Activated T-helper 1 cell treated with anti-CD3 and anti-CD28 coated beads, Interleukin-12 subunit alpha, Interleukin-12 subunit beta, Interleukin-2, Interleukin-4 antibody, amounts not matched to agents 30 ng/mL and 10 ng/mL and 1 ng/mL, durations not matched to agents 14 hours and 24 hours and 36 hours (primary cell): ENCODE measurements around the gene ZBTB16. TPM values are rescaled to one million over a fixed set of nuclear protein-coding genes. Genes with fewer than 3 reads are reported as not detected.

Source experiments
- DNase-seq: peaks from one replicate; pipeline ENCODE4 v3.0.0; 2021; ENCODE audit warnings: low spot score
- H3K27ac Mint-ChIP-seq: one replicate; pipeline ENCODE4 v1.8.0; 2021; ENCODE audit warnings: mild to moderate bottlenecking, mixed read lengths
- H3K27me3 Mint-ChIP-seq: one replicate; pipeline ENCODE4 v1.8.0; 2022; ENCODE audit warnings: mild to moderate bottlenecking, moderate library complexity, mixed read lengths; ENCODE audit not compliant: insufficient read depth
- H3K36me3 Mint-ChIP-seq: one replicate; pipeline ENCODE4 v1.8.0; 2021; ENCODE audit warnings: low read depth, mixed read lengths
- H3K4me1 Mint-ChIP-seq: one replicate; pipeline ENCODE4 v1.8.0; 2021; ENCODE audit warnings: low read depth, mixed read lengths
- H3K4me3 Mint-ChIP-seq: one replicate; pipeline ENCODE4 v1.8.0; 2021; ENCODE audit warnings: mild to moderate bottlenecking, moderate library complexity, mixed read lengths
- H3K9me3 Mint-ChIP-seq: one replicate; pipeline ENCODE4 v1.8.0; 2021; ENCODE audit warnings: mixed read lengths
- intact Hi-C: fragments of 100-400 bp; cut with micrococcal nuclease; formaldehyde crosslinking; loops from one replicate; pipeline ENCODE4 v1.15.1; 2024
- total RNA-seq: library from RNA; stranded (reverse); gene quantifications from 2 replicates; pipeline ENCODE4 v1.2.3, GENCODE V29; 2022

Gene ZBTB16
- total RNA-seq, 1 donor from 2014 or later = 3.4 TPM

DNA sequence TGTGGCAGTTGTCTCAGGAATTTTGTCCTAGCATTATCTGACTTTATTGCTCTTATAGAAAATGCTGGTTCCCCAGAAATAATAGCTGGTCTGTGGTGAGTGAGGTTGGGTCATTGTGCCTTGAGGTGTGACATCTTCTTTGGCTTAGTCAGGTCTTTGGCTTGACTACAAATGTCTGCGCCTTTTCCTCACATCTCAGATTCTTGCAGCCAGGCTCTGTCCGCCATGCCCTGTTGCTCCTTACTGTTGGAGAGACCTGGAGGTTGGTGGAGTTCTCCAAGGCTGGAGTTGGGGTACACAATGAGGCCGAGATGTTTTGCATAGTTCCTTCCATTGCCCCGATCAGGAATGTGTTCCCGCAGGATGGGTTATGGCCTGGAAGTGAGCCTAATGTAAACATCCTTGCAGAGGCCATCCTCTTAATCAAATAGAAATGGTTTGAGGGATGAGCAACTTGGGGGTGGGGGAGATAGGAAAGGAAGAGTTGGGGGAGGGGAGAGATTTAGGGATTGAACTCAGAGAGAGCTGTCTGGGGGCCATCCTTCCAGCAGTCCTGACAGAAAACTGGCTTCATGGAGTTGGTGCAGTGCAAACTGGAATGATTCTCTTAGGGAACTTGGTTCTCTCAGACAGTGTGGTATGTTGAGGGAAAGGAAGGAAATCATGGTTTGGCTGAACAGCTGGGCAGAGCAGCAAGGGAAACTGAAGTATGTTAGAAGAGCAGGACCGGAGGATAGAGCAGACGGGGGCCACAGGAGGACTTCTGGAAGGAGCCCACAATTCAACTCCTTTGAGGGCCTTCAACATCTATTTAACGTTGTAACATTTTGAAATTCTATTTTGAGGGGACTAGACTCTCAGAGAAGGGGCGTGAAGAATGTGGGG, 49.9 kb downstream of the ZBTB16 start:
- intact Hi-C loops = no loop called here
- Mint-ChIP-seq H3K36me3 (no peaks in the 10 kb centered on the region), H3K4me1 (peaks cover 8% of the 10 kb centered on the region), H3K27ac (no peak overlapping the region), H3K9me3 (no peaks in the 10 kb centered on the region), H3K27me3 (peaks cover 37% of the 10 kb centered on the region), H3K4me3 (no peak overlapping the region)
- DNase-seq = no peak

DNA sequence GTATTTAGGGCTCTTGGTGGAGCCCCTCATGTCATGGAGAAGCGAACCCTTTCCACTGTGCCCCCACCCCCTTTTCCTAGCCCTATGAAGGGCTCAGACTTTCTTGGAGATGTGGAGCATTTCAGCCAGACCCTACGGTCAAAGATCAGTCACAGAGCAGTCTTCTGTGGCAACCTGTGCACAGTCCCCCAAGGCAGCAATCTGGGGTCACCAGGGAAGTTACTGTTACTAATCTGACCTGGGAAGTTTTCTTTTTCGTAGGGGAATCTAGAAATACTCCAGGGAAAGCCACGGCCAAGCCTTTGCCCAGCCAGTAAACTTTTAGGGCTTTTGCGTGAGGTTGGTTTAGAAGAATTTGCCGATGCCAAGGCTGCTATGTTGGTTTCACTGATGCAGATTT, 50.6 kb downstream of the ZBTB16 start:
- no peak for DNase-seq
- intact Hi-C loops = no loop called here

DNA sequence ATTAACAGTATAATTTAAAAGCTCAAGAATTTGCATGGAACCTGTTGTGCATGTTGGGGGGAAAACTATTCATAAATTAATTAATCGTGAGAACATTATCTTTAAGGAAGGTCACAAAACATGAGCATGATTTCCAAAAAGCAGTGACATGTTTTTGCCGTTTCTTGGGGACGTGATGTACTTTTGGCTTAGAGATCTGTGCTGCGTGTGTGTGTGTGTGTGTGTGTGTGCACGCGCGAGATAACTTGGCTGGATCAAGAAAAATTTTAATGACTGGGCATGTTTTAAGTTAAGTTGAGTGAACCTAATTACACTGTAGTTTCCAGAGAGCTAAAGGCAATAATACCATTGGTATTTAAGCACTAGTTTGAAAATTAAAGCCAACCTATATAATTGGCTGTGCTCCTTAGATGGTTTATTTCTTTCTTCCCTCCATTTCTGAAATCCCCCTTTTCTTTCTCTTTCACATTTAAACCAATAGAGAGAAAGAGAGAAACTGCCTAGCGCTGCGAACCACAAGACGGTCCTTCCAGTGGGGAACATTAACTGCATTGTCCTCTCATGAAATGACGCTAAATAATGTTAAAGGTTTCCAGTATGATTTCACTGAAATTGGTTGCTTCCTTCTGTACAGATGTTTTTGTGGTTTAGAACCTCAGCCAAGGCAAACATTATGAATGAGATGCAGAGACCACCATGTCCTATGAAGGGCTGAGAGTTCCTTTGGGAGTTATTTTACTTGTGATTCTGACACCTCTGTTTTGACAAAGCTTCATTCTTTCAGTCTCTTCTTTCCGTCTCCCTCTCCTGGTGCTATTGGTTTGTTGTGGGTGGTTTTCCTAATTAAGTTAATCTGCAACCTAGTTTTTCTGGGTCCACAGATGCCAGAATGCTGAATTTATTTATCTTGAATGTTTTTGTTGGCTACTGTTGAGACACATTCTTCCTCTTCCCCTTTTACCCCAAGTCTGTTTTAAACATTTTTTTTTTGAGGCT, 51.7 kb downstream of the ZBTB16 start:
- H3K4me3 Mint-ChIP-seq = no peak overlapping the region
- no peaks in the 10 kb centered on the region for H3K9me3 Mint-ChIP-seq
- H3K27ac Mint-ChIP-seq = no peak overlapping the region
- intact Hi-C loops = no loop called here
- no peak for DNase-seq
- no peaks in the 10 kb centered on the region for H3K36me3 Mint-ChIP-seq
- H3K4me1 Mint-ChIP-seq = peaks cover 5% of the 10 kb centered on the region
- peaks cover 42% of the 10 kb centered on the region for H3K27me3 Mint-ChIP-seq

More for the DNA sequence above, 50.6 kb downstream of the ZBTB16 start:
- Mint-ChIP-seq H3K36me3 (no peaks in the 10 kb centered on the region), H3K4me3 (no peak overlapping the region), H3K4me1 (peaks cover 5% of the 10 kb centered on the region), H3K27ac (no peak overlapping the region), H3K27me3 (peaks cover 39% of the 10 kb centered on the region), H3K9me3 (no peaks in the 10 kb centered on the region)

- Mint-ChIP-seq H3K4me1 (no peaks in the 10 kb centered on the region), H3K36me3 (no peaks in the 10 kb centered on the region), H3K27ac (no peak overlapping the region), H3K4me3 (no peak overlapping the region), H3K9me3 (no peaks in the 10 kb centered on the region), H3K27me3 (peaks cover 35% of the 10 kb centered on the region)
- DNase-seq = no peak
- intact Hi-C loops = no loop called here
These were observed 56.0 kb downstream of the ZBTB16 start for GRCh38 chr11:114115451-114115928.

- Mint-ChIP-seq H3K4me1 (no peaks in the 10 kb centered on the region), H3K27me3 (peaks cover 34% of the 10 kb centered on the region), H3K27ac (no peak overlapping the region), H3K4me3 (no peak overlapping the region), H3K36me3 (no peaks in the 10 kb centered on the region), H3K9me3 (no peaks in the 10 kb centered on the region)
- DNase-seq = no peak
- intact Hi-C loops = no loop called here
These were observed 56.8 kb downstream of the ZBTB16 start for GRCh38 chr11:114116357-114116756.

GRCh38 chr11:114116800-114117199, 57.3 kb downstream of the ZBTB16 start:
- Mint-ChIP-seq H3K36me3 (no peaks in the 10 kb centered on the region), H3K4me1 (no peaks in the 10 kb centered on the region), H3K27ac (no peak overlapping the region), H3K4me3 (no peak overlapping the region), H3K9me3 (no peaks in the 10 kb centered on the region), H3K27me3 (peaks cover 31% of the 10 kb centered on the region)
- intact Hi-C loops = no loop called here
- DNase-seq = no peak

DNA sequence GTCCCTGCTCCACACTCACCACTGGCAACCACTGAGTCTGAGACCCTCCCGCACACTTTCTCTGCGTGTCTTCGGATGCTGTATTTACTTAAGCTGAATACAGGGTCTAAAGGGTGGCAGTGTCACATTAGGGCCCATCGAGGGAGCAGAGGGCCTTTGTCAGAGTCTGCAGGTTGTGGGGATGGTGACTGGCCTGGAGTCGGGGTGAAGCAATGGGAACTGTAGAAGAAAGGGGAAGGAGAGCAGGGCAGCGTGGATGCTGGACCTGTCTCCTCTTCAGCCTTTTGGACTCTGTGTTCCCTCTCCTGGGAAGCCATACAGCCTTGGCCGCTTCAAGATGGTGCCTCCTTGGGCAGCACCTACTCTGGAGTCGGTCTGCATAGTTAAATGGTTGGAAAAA, 61.1 kb downstream of the ZBTB16 start:
- H3K4me3 Mint-ChIP-seq = no peak overlapping the region
- peaks cover 26% of the 10 kb centered on the region for H3K27me3 Mint-ChIP-seq
- intact Hi-C loops = no loop called here
- H3K4me1 Mint-ChIP-seq = no peaks in the 10 kb centered on the region
- no peaks in the 10 kb centered on the region for H3K36me3 Mint-ChIP-seq
- no peak overlapping the region for H3K27ac Mint-ChIP-seq
- no peak for DNase-seq
- no peaks in the 10 kb centered on the region for H3K9me3 Mint-ChIP-seq

DNA sequence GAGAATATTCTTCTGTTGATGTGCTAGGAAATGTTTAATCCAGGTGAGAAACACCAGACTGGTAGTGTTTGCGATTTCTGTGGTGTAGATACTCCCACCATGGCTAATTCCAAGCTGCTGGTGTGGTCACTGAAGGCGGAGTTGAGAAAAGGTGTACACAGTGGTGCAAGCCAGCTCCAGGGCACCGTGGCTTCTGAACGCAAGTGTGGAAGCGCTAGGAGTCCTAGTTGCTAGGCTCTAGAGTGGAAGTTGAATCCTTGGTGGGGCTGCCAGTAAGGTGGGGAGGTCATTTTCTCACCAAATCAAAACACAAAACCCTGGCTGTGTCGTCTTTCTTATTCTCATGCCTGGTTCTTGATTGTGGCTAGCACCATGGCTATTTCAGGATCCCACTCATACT, 61.6 kb downstream of the ZBTB16 start:
- Mint-ChIP-seq H3K27ac (no peak overlapping the region), H3K4me3 (no peak overlapping the region), H3K36me3 (no peaks in the 10 kb centered on the region), H3K9me3 (no peaks in the 10 kb centered on the region), H3K4me1 (no peaks in the 10 kb centered on the region), H3K27me3 (peaks cover 23% of the 10 kb centered on the region)
- intact Hi-C loops = no loop called here
- no peak for DNase-seq

DNA sequence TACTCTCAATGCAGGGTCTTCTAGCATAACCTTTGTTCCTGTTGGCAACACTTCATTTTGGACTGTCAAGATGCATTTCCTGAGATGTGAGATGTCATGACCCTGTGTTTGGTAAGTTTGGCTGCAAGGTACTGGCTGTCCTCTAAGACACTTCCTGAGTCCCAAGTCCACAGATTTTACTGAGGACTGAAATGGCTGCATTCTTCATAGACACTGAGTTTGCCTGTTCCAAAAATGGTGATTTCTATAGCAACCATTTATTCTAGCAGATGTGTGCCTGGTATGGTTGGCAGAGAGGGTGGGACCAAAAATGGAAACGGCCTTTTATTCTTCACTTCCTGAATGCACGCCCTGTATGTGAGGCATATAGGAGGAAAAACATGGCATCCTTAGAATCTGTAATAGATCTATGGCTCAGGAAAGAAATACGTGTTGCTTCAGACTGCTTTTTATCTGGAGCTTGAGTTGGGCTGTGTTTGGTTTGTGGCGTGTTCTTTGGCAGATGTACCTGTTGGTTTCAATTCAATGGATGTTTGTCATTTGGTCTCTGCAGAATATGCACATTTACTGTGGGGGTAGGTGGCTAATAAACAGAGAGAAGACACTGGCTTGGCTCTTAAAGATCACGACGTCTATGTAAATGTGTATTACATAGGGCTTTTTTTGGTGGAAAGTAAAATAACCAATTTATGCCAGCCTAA, 62.4 kb downstream of the ZBTB16 start:
- H3K27me3 Mint-ChIP-seq = peaks cover 18% of the 10 kb centered on the region
- H3K9me3 Mint-ChIP-seq = no peaks in the 10 kb centered on the region
- no peaks in the 10 kb centered on the region for H3K4me1 Mint-ChIP-seq
- no peak for DNase-seq
- intact Hi-C loops = no loop called here
- no peak overlapping the region for H3K4me3 Mint-ChIP-seq
- no peak overlapping the region for H3K27ac Mint-ChIP-seq
- H3K36me3 Mint-ChIP-seq = no peaks in the 10 kb centered on the region

GRCh38 chr11:114122686-114123085, 63.2 kb downstream of the ZBTB16 start:
- Mint-ChIP-seq H3K4me3 (no peak overlapping the region), H3K36me3 (no peaks in the 10 kb centered on the region), H3K27me3 (peaks cover 11% of the 10 kb centered on the region), H3K4me1 (no peaks in the 10 kb centered on the region), H3K9me3 (no peaks in the 10 kb centered on the region), H3K27ac (no peak overlapping the region)
- intact Hi-C loops = no loop called here
- no peak for DNase-seq

DNA sequence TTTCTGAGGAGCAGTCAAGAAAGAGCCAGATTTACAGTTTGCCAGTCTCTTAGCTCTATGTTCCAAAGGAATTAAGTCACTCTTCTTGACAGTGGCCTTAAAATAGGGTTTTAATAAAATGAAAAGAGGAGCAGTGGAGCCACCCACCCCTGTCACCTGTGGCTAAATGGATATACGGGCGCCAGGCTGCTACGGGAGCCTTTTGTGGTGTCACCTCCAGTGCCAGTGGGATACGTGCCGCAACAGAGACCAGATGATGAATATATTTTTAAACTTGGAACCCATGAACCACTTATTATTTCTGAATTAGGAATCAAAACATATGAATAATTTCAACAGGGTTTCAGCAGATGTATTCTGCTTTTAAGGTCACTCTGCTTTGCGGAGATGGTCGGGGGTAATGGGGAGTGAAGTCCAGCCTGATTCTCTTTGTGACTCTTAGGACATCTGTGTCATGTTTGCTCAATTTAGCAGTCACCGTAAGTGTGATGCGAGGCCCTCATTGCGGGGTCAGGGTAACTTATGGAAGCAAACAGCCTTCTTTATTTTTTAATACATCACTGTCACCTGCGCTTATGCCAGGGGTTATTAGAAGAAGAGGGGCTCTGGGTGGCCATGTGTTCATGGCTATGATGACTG, 64.3 kb downstream of the ZBTB16 start:
- Mint-ChIP-seq H3K27ac (no peak overlapping the region), H3K9me3 (no peaks in the 10 kb centered on the region), H3K4me3 (no peak overlapping the region), H3K36me3 (no peaks in the 10 kb centered on the region), H3K4me1 (no peaks in the 10 kb centered on the region), H3K27me3 (peaks cover 11% of the 10 kb centered on the region)
- intact Hi-C loops = no loop called here
- DNase-seq = no peak

- no peak overlapping the region for H3K27ac Mint-ChIP-seq
- intact Hi-C loops = no loop called here
- H3K36me3 Mint-ChIP-seq = no peaks in the 10 kb centered on the region
- H3K27me3 Mint-ChIP-seq = peaks cover 9% of the 10 kb centered on the region
- H3K4me3 Mint-ChIP-seq = no peak overlapping the region
- H3K4me1 Mint-ChIP-seq = no peaks in the 10 kb centered on the region
- DNase-seq = no peak
- H3K9me3 Mint-ChIP-seq = no peaks in the 10 kb centered on the region
These were observed 65.2 kb downstream of the ZBTB16 start for GRCh38 chr11:114124601-114125144.
